ENCODE data around the gene RHOF. TPM values are rescaled to one million over a fixed set of nuclear protein-coding genes. Genes with fewer than 3 reads are reported as not detected.
"Not testable (repeated sequence)": the region's sequence is repeated elsewhere in the genome, so short reads cannot be mapped to it uniquely, and the experiment has no call there.

The RHOF gene
- total and polyA plus RNA-seq, 4 donors = 7.6 to 17.6 (median 13.2) TPM

- 40% methylated on average over 14 of the region's 15 CpGs for WGBS (ENCODE audit: insufficient coverage)
- Histone ChIP-seq H3K4me1 (ENCODE audit: control insufficient read depth, insufficient read depth, low read length) (peaks cover 88% of the 10 kb centered on the region), H3K27ac (ENCODE audit: low read depth, low read length) (peak overlapping the region; percentile 85), H3K9me3 (ENCODE audit: control insufficient read depth, insufficient read depth, low read length) (no peaks in the 10 kb centered on the region), H3K36me3 (ENCODE audit: control insufficient read depth, insufficient read depth, low read length) (peaks cover 54% of the 10 kb centered on the region), H3K4me3 (ENCODE audit: low read depth, low read length) (peak overlapping the region; percentile 14), H3K27me3 (ENCODE audit: control insufficient read depth, insufficient read depth, low read length) (peaks cover 5% of the 10 kb centered on the region)
- DNase-seq (ENCODE audit: low read depth in 4 of 6, low spot score in 6 of 6) = peak in 2 of 6 donors; percentile 95 to 96
Measured at GRCh38 chr12:121795034-121795968, 1.8 kb upstream of the RHOF start.

GRCh38 chr12:121794534-121795033 lies 1.1 kb upstream of the RHOF start:
- Histone ChIP-seq H3K9me3 (ENCODE audit: control insufficient read depth, insufficient read depth, low read length) (no peaks in the 10 kb centered on the region), H3K4me3 (ENCODE audit: low read depth, low read length) (peak overlapping the region; percentile 14), H3K36me3 (ENCODE audit: control insufficient read depth, insufficient read depth, low read length) (peaks cover 58% of the 10 kb centered on the region), H3K27me3 (ENCODE audit: control insufficient read depth, insufficient read depth, low read length) (peaks cover 5% of the 10 kb centered on the region), H3K4me1 (ENCODE audit: control insufficient read depth, insufficient read depth, low read length) (peaks cover 88% of the 10 kb centered on the region), H3K27ac (ENCODE audit: low read depth, low read length) (peak overlapping the region; percentile 85)
- DNase-seq (ENCODE audit: low read depth in 4 of 6, low spot score in 6 of 6) = no peak
- 1% methylated on average over 13 of the region's 13 CpGs for WGBS (ENCODE audit: insufficient coverage)

- H3K4me3 ChIP-seq (ENCODE audit: low read depth, low read length) = peak overlapping the region; percentile 52
- no peaks in the 10 kb centered on the region for H3K9me3 ChIP-seq (ENCODE audit: control insufficient read depth, insufficient read depth, low read length)
- H3K36me3 ChIP-seq (ENCODE audit: control insufficient read depth, insufficient read depth, low read length) = peaks cover 62% of the 10 kb centered on the region
- WGBS (ENCODE audit: insufficient coverage) = 0% methylated on average over 54 of the region's 59 CpGs
- peak in 2 of 6 donors; percentile 94 for DNase-seq (ENCODE audit: low read depth in 4 of 6, low spot score in 6 of 6)
- peaks cover 83% of the 10 kb centered on the region for H3K4me1 ChIP-seq (ENCODE audit: control insufficient read depth, insufficient read depth, low read length)
- H3K27ac ChIP-seq (ENCODE audit: low read depth, low read length) = peak overlapping the region; percentile 85
- H3K27me3 ChIP-seq (ENCODE audit: control insufficient read depth, insufficient read depth, low read length) = peaks cover 5% of the 10 kb centered on the region
Measured at GRCh38 chr12:121793838-121794533, 498 bp upstream of the RHOF start.

GRCh38 chr12:121792607-121793439 lies 665 bp downstream of the RHOF start:
- Histone ChIP-seq H3K27me3 (ENCODE audit: control insufficient read depth, insufficient read depth, low read length) (peaks cover 5% of the 10 kb centered on the region), H3K9me3 (ENCODE audit: control insufficient read depth, insufficient read depth, low read length) (no peaks in the 10 kb centered on the region), H3K4me1 (ENCODE audit: control insufficient read depth, insufficient read depth, low read length) (peaks cover 72% of the 10 kb centered on the region), H3K36me3 (ENCODE audit: control insufficient read depth, insufficient read depth, low read length) (peaks cover 54% of the 10 kb centered on the region), H3K4me3 (ENCODE audit: low read depth, low read length) (peak overlapping the region; percentile 26), H3K27ac (ENCODE audit: low read depth, low read length) (no peak overlapping the region)
- DNase-seq (ENCODE audit: low read depth in 4 of 6, low spot score in 6 of 6) = peak in 1 of 6 donors; percentile 7
- 32% methylated on average over 34 of the region's 48 CpGs for WGBS (ENCODE audit: insufficient coverage)

- peaks cover 63% of the 10 kb centered on the region for H3K4me1 ChIP-seq (ENCODE audit: control insufficient read depth, insufficient read depth, low read length)
- H3K4me3 ChIP-seq (ENCODE audit: low read depth, low read length) = no peak overlapping the region
- 76% methylated on average over 10 of the region's 14 CpGs for WGBS (ENCODE audit: insufficient coverage)
- peaks cover 5% of the 10 kb centered on the region for H3K27me3 ChIP-seq (ENCODE audit: control insufficient read depth, insufficient read depth, low read length)
- no peak for DNase-seq (ENCODE audit: low read depth in 4 of 6, low spot score in 6 of 6)
- H3K9me3 ChIP-seq (ENCODE audit: control insufficient read depth, insufficient read depth, low read length) = no peaks in the 10 kb centered on the region
- no peak overlapping the region for H3K27ac ChIP-seq (ENCODE audit: low read depth, low read length)
- H3K36me3 ChIP-seq (ENCODE audit: control insufficient read depth, insufficient read depth, low read length) = peaks cover 51% of the 10 kb centered on the region
Measured at GRCh38 chr12:121791671-121792551, 1.6 kb downstream of the RHOF start.

- not testable (repeated sequence) for H3K4me3 ChIP-seq (ENCODE audit: low read depth, low read length); DNase-seq (ENCODE audit: low read depth in 4 of 6, low spot score in 6 of 6); H3K27me3 ChIP-seq (ENCODE audit: control insufficient read depth, insufficient read depth, low read length); H3K27ac ChIP-seq (ENCODE audit: low read depth, low read length); H3K9me3 ChIP-seq (ENCODE audit: control insufficient read depth, insufficient read depth, low read length)
- 89% methylated on average over 7 of the region's 8 CpGs for WGBS (ENCODE audit: insufficient coverage)
- peaks cover 44% of the 10 kb centered on the region for H3K36me3 ChIP-seq (ENCODE audit: control insufficient read depth, insufficient read depth, low read length)
- peaks cover 51% of the 10 kb centered on the region for H3K4me1 ChIP-seq (ENCODE audit: control insufficient read depth, insufficient read depth, low read length)
Measured at GRCh38 chr12:121790785-121791184, 2.7 kb downstream of the RHOF start.

- Histone ChIP-seq H3K36me3 (ENCODE audit: control insufficient read depth, insufficient read depth, low read length) (peaks cover 37% of the 10 kb centered on the region), H3K4me1 (ENCODE audit: control insufficient read depth, insufficient read depth, low read length) (peaks cover 44% of the 10 kb centered on the region), H3K27me3 (ENCODE audit: control insufficient read depth, insufficient read depth, low read length) (peaks cover 5% of the 10 kb centered on the region), H3K9me3 (ENCODE audit: control insufficient read depth, insufficient read depth, low read length) (no peaks in the 10 kb centered on the region), H3K27ac (ENCODE audit: low read depth, low read length) (peak overlapping the region; percentile 47), H3K4me3 (ENCODE audit: low read depth, low read length) (no peak overlapping the region)
- DNase-seq (ENCODE audit: low read depth in 4 of 6, low spot score in 6 of 6) = no peak
- WGBS (ENCODE audit: insufficient coverage) = 62% methylated on average over 28 of the region's 28 CpGs
Measured at GRCh38 chr12:121789800-121790728, 3.4 kb downstream of the RHOF start.

GRCh38 chr12:121789233-121789781 lies 4.2 kb downstream of the RHOF start:
- Histone ChIP-seq H3K27ac (ENCODE audit: low read depth, low read length) (peak overlapping the region; percentile 47), H3K4me1 (ENCODE audit: control insufficient read depth, insufficient read depth, low read length) (peaks cover 37% of the 10 kb centered on the region), H3K36me3 (ENCODE audit: control insufficient read depth, insufficient read depth, low read length) (peaks cover 35% of the 10 kb centered on the region), H3K9me3 (ENCODE audit: control insufficient read depth, insufficient read depth, low read length) (no peaks in the 10 kb centered on the region), H3K4me3 (ENCODE audit: low read depth, low read length) (no peak overlapping the region), H3K27me3 (ENCODE audit: control insufficient read depth, insufficient read depth, low read length) (peaks cover 5% of the 10 kb centered on the region)
- WGBS (ENCODE audit: insufficient coverage) = 67% methylated on average over 11 of the region's 13 CpGs
- no peak for DNase-seq (ENCODE audit: low read depth in 4 of 6, low spot score in 6 of 6)
